Stimulated activated naive CD8-positive, alpha-beta T cell treated with anti-CD3 and anti-CD28 coated beads, Interleukin-15, Interleukin-2, amounts not matched to agents 100 ng/mL and 50 ng/mL, for 24 hours (primary cell): ENCODE data around the gene PLPP1.

Experiments used
- H3K27ac Mint-ChIP-seq: one replicate; pipeline ENCODE4 v1.8.0; 2021; ENCODE audit warnings: mild to moderate bottlenecking, mixed read lengths
- H3K27me3 Mint-ChIP-seq: one replicate; pipeline ENCODE4 v1.8.0; 2021; ENCODE audit warnings: mixed read lengths
- H3K36me3 Mint-ChIP-seq: one replicate; pipeline ENCODE4 v1.8.0; 2021; ENCODE audit warnings: low read depth, mixed read lengths
- H3K4me1 Mint-ChIP-seq: one replicate; pipeline ENCODE4 v1.8.0; 2021; ENCODE audit warnings: low read depth, mixed read lengths
- H3K4me3 Mint-ChIP-seq: one replicate; pipeline ENCODE4 v1.8.0; 2021; ENCODE audit warnings: mild to moderate bottlenecking, mixed read lengths
- H3K9me3 Mint-ChIP-seq: one replicate; pipeline ENCODE4 v1.8.0; 2021; ENCODE audit warnings: mixed read lengths

PLPP1 gene

GRCh38 chr5:55406292-55406691 lies 128.5 kb downstream of the PLPP1 start:
- Mint-ChIP-seq H3K9me3 (no peaks in the 10 kb centered on the region), H3K4me1 (peaks cover 5% of the 10 kb centered on the region), H3K27me3 (no peaks in the 10 kb centered on the region), H3K27ac (no peak overlapping the region), H3K4me3 (no peak overlapping the region), H3K36me3 (peaks cover 57% of the 10 kb centered on the region)

DNA sequence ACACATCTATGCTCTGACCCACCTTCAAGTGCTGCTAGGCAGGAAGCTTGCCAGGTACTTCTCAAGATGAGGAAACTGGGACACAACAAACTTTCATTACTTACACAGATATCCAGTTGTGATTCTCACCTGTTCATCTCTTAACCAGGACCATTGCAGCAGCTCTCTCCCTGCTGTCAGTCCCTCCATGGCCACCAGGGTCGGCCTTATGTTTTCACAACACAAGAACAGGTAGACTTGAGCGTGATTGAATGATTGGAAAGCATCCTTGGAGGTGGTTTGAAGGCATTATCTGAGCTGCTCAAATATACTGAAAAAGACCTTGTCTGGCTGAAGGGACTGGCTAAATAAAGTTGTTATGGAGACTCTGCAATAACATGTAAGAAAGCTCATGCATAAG lies 132.6 kb downstream of the PLPP1 start:
- peaks cover 48% of the 10 kb centered on the region for H3K36me3 Mint-ChIP-seq
- no peak overlapping the region for H3K27ac Mint-ChIP-seq
- H3K27me3 Mint-ChIP-seq, result no peaks in the 10 kb centered on the region
- no peak overlapping the region for H3K4me3 Mint-ChIP-seq
- no peaks in the 10 kb centered on the region for H3K4me1 Mint-ChIP-seq
- H3K9me3 Mint-ChIP-seq, result no peaks in the 10 kb centered on the region

DNA sequence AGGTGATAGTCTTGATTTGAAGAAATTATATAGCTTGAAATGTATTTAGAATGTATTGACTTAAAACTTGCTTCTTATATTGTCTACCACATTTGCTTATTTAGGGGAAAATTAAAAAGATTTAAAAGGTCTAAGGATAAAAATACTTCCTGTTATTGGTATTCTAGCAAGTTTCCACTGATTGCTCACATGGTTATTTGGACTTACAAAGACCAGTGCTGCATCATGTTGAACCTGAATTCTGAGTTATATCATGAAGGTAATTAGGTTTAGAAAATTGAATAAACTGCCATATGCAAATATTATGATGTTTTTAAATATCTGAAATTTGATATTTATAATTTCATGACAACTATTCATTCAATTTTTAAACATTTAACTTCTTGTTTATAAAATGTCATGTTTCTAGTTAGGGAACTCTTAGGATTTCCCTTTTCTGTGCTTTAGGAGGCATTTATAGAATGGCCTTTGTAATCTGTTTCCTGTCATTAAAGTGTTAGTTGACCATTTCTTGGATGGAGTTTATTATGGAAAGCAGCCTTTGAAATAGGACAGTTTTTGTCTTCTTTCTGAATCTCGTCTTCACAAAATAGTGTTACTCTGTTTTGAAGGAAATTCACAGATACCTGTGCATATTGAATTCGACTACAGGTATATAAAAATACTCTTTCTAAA lies 141.1 kb downstream of the PLPP1 start:
- no peaks in the 10 kb centered on the region for H3K27me3 Mint-ChIP-seq
- H3K36me3 Mint-ChIP-seq, result peaks cover 75% of the 10 kb centered on the region
- H3K27ac Mint-ChIP-seq, result no peak overlapping the region
- H3K4me3 Mint-ChIP-seq, result no peak overlapping the region
- H3K4me1 Mint-ChIP-seq, result no peaks in the 10 kb centered on the region
- H3K9me3 Mint-ChIP-seq, result peaks cover 5% of the 10 kb centered on the region

DNA sequence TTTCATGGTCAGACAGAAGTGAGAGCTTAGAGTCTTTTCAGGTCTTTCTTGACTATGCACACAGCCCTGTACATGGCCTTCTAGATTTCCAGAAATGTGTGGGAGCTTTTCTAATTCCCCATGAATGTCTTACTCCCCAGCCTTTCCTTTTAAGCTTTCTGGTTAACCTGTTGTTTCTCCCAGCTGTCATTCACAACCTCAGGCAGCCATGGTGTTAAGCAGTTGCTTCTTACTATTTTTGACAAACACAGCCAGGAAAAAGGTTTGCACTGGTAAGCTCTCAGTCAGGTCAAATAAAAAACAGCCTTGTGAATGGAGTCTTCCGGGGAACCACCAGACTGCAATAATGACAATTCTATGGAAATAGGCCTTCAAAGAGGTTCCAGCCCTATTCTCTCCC lies 142.1 kb downstream of the PLPP1 start:
- no peaks in the 10 kb centered on the region for H3K27me3 Mint-ChIP-seq
- H3K4me3 Mint-ChIP-seq, result no peak overlapping the region
- H3K4me1 Mint-ChIP-seq, result no peaks in the 10 kb centered on the region
- H3K36me3 Mint-ChIP-seq, result peaks cover 81% of the 10 kb centered on the region
- peaks cover 5% of the 10 kb centered on the region for H3K9me3 Mint-ChIP-seq
- no peak overlapping the region for H3K27ac Mint-ChIP-seq

GRCh38 chr5:55391707-55392106 lies 143.1 kb downstream of the PLPP1 start:
- Mint-ChIP-seq H3K36me3 (peaks cover 83% of the 10 kb centered on the region), H3K27ac (no peak overlapping the region), H3K4me3 (no peak overlapping the region), H3K4me1 (no peaks in the 10 kb centered on the region), H3K9me3 (peaks cover 5% of the 10 kb centered on the region), H3K27me3 (no peaks in the 10 kb centered on the region)

GRCh38 chr5:55387865-55388264 lies 146.9 kb downstream of the PLPP1 start:
- Mint-ChIP-seq H3K4me1 (peaks cover 20% of the 10 kb centered on the region), H3K9me3 (peaks cover 13% of the 10 kb centered on the region), H3K36me3 (peaks cover 88% of the 10 kb centered on the region), H3K4me3 (no peak overlapping the region), H3K27me3 (no peaks in the 10 kb centered on the region), H3K27ac (no peak overlapping the region)

- Mint-ChIP-seq H3K27ac (no peak overlapping the region), H3K4me1 (peaks cover 20% of the 10 kb centered on the region), H3K4me3 (no peak overlapping the region), H3K36me3 (peaks cover 87% of the 10 kb centered on the region), H3K27me3 (no peaks in the 10 kb centered on the region), H3K9me3 (peaks cover 9% of the 10 kb centered on the region)
These were observed 148.4 kb downstream of the PLPP1 start for GRCh38 chr5:55386356-55386755.

DNA sequence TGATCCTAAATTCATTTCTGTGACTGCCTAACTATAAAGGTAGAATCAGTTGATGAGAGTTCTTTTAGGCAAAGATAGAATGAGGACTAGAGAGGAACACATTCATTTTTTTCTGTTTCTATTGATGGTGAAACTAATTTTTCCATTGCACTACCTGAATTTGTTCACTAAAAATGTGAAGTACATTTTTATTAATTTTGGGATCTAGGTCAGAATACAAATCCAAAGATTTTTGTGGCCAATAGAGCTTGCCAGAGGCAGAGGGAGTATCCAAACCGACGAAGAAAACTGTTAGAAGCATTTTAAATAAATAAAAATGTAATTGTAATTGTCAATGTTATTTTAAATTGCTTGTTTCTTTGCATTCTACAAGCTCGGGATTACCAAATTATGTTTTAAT lies 148.9 kb downstream of the PLPP1 start:
- Mint-ChIP-seq H3K9me3 (peaks cover 12% of the 10 kb centered on the region), H3K27me3 (no peaks in the 10 kb centered on the region), H3K27ac (no peak overlapping the region), H3K4me1 (peaks cover 20% of the 10 kb centered on the region), H3K36me3 (peaks cover 87% of the 10 kb centered on the region), H3K4me3 (no peak overlapping the region)

GRCh38 chr5:55385227-55385626 lies 149.5 kb downstream of the PLPP1 start:
- peak overlapping the region; percentile 52 for H3K27ac Mint-ChIP-seq

DNA sequence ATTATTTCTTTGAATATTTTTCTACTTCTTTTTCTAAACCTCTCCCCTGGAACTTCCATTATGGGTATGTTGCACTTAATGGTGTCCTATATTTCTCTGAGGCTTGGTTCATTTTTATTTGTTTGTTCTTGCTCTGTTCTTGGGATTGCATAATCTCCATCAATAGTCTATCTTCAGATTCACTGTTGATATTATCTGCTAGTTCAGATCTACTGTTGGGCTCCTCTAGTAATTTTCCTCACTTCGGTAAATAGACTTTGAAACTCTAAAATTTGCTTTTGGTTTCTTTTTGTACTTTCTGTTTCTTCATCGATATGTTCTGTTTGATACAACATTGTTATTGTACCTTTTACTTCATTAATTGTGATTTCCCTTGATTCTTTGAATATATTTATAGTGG lies 150.7 kb downstream of the PLPP1 start:
- Mint-ChIP-seq H3K36me3 (peaks cover 88% of the 10 kb centered on the region), H3K4me1 (peaks cover 27% of the 10 kb centered on the region), H3K27ac (peak overlapping the region; percentile 54), H3K9me3 (peaks cover 12% of the 10 kb centered on the region), H3K27me3 (no peaks in the 10 kb centered on the region), H3K4me3 (no peak overlapping the region)

More at GRCh38 chr5:55385227-55385626, 149.5 kb downstream of the PLPP1 start:
- Mint-ChIP-seq H3K4me3 (no peak overlapping the region), H3K27me3 (no peaks in the 10 kb centered on the region), H3K9me3 (peaks cover 12% of the 10 kb centered on the region), H3K4me1 (peaks cover 22% of the 10 kb centered on the region), H3K36me3 (peaks cover 87% of the 10 kb centered on the region)

GRCh38 chr5:55383254-55383653 lies 151.5 kb downstream of the PLPP1 start:
- H3K9me3 Mint-ChIP-seq, result peaks cover 12% of the 10 kb centered on the region
- peaks cover 27% of the 10 kb centered on the region for H3K4me1 Mint-ChIP-seq
- H3K36me3 Mint-ChIP-seq, result peaks cover 86% of the 10 kb centered on the region

GRCh38 chr5:55377810-55378209 lies 157.0 kb downstream of the PLPP1 start:
- Mint-ChIP-seq H3K27ac (no peak overlapping the region), H3K9me3 (peaks cover 9% of the 10 kb centered on the region), H3K27me3 (no peaks in the 10 kb centered on the region), H3K4me3 (no peak overlapping the region), H3K4me1 (peaks cover 12% of the 10 kb centered on the region), H3K36me3 (peaks cover 71% of the 10 kb centered on the region)

More at GRCh38 chr5:55383254-55383653, 151.5 kb downstream of the PLPP1 start:
- Mint-ChIP-seq H3K27me3 (no peaks in the 10 kb centered on the region), H3K4me3 (no peak overlapping the region), H3K27ac (no peak overlapping the region)
